ENCODE data around the gene HIKESHI.
"Not testable (repeated sequence)": the region's sequence is repeated elsewhere in the genome, so short reads cannot be mapped to it uniquely, and the experiment has no call there.

Gene HIKESHI

GRCh38 chr11:86278226-86278625, 23.8 kb upstream of the HIKESHI start:
- H3K4me3 ChIP-seq (ENCODE audit: low read depth, low read length), result no peak overlapping the region
- DNase-seq (ENCODE audit: low read depth), result no peak
- no peak for TF ChIP-seq CTCF (IDR thresholded peaks at IDR 0.05; ENCODE audit: control insufficient read depth, extremely low read depth, insufficient read depth)

GRCh38 chr11:86279747-86280146, 22.3 kb upstream of the HIKESHI start:
- no peak for DNase-seq (ENCODE audit: low read depth)
- no peak for TF ChIP-seq CTCF (IDR thresholded peaks at IDR 0.05; ENCODE audit: control insufficient read depth, extremely low read depth, insufficient read depth)
- H3K4me3 ChIP-seq (ENCODE audit: low read depth, low read length), result no peak overlapping the region

- no peak overlapping the region for H3K4me3 ChIP-seq (ENCODE audit: low read depth, low read length)
- TF ChIP-seq CTCF (IDR thresholded peaks at IDR 0.05; ENCODE audit: control insufficient read depth, extremely low read depth, insufficient read depth), result no peak
- no peak for DNase-seq (ENCODE audit: low read depth)
Measured at GRCh38 chr11:86287468-86287796, 14.6 kb upstream of the HIKESHI start.

- no peak for DNase-seq (ENCODE audit: low read depth)
- no peak overlapping the region for H3K4me3 ChIP-seq (ENCODE audit: low read depth, low read length)
- no peak for TF ChIP-seq CTCF (IDR thresholded peaks at IDR 0.05; ENCODE audit: control insufficient read depth, extremely low read depth, insufficient read depth)
Measured at GRCh38 chr11:86288776-86289507, 13.1 kb upstream of the HIKESHI start.

- not testable (repeated sequence) for DNase-seq (ENCODE audit: low read depth); H3K4me3 ChIP-seq (ENCODE audit: low read depth, low read length)
Measured at GRCh38 chr11:86289508-86290280, 12.3 kb upstream of the HIKESHI start.

GRCh38 chr11:86291466-86292262, 10.4 kb upstream of the HIKESHI start:
- H3K4me3 ChIP-seq (ENCODE audit: low read depth, low read length), result no peak overlapping the region
- DNase-seq (ENCODE audit: low read depth), result no peak
- peak; percentile 60 for TF ChIP-seq CTCF (IDR thresholded peaks at IDR 0.05; ENCODE audit: control insufficient read depth, extremely low read depth, insufficient read depth)
